Testis (tissue), 2 donors: ENCODE results near the gene AUH.

Experiments used
- POLR2A ChIP-seq: fragments of 450-650 bp; IDR thresholded peaks from one replicate; pipeline ENCODE4 v1.6.1; 2017; ENCODE audit warnings: antibody characterized with exemption, mild to moderate bottlenecking, moderate library complexity
- TF ChIP-seq, protein P1 (sequence below), 3 experiments: fragments of 450-650 bp in 2 of 3; fragments of 200-600 bp in 1 of 3; sonication (generic) in 1 of 3; IDR thresholded peaks; one replicate each; pipeline ENCODE4 v1.5.1; 2016 to 2019; ENCODE audit warnings: antibody characterized with exemption in 3 of 3, mild to moderate bottlenecking in 2 of 3, moderate library complexity in 1 of 3

- TF ChIP-seq, protein P1, sequence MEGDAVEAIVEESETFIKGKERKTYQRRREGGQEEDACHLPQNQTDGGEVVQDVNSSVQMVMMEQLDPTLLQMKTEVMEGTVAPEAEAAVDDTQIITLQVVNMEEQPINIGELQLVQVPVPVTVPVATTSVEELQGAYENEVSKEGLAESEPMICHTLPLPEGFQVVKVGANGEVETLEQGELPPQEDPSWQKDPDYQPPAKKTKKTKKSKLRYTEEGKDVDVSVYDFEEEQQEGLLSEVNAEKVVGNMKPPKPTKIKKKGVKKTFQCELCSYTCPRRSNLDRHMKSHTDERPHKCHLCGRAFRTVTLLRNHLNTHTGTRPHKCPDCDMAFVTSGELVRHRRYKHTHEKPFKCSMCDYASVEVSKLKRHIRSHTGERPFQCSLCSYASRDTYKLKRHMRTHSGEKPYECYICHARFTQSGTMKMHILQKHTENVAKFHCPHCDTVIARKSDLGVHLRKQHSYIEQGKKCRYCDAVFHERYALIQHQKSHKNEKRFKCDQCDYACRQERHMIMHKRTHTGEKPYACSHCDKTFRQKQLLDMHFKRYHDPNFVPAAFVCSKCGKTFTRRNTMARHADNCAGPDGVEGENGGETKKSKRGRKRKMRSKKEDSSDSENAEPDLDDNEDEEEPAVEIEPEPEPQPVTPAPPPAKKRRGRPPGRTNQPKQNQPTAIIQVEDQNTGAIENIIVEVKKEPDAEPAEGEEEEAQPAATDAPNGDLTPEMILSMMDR (IDR thresholded peaks at IDR 0.05) = no peak
- TF ChIP-seq POLR2A = no peak
Measured at GRCh38 chr9:91246846-91247245, 114.9 kb downstream of the AUH start.
